ENCODE measurements around the gene CBX1. TPM values are rescaled to one million over a fixed set of nuclear protein-coding genes. Genes with fewer than 3 reads are reported as not detected.

Gene CBX1
- total RNA-seq, 3 donors from 2014 or later (not counting 1 experiment from before 2014, with no cell fraction given) = 16.9 to 25.4 (median 22.6) TPM

GRCh38 chr17:48125829-48126531 lies 24.7 kb upstream of the CBX1 start:
- 90% methylated on average over 8 of the region's 9 CpGs for WGBS (ENCODE audit: insufficient coverage)
- ATAC-seq (no peak), DNase-seq (no peak)
- Mint-ChIP-seq H3K9me3 (no peaks in the 10 kb centered on the region), H3K4me3 (no peak overlapping the region), H3K27ac (peak overlapping the region in 1 of 2 donors; percentile 41), H3K36me3 (no peaks in the 10 kb centered on the region), H3K4me1 (peaks cover 0 to 1% of the 10 kb centered on the region in 2 donors), H3K27me3 (ENCODE audit: low read depth in 2 of 2) (no peaks in the 10 kb centered on the region)
- Histone ChIP-seq H3K36me3 (ENCODE audit: control insufficient read depth, insufficient read depth, low read length) (peaks cover 25% of the 10 kb centered on the region), H3K4me3 (ENCODE audit: low read length) (no peak overlapping the region), H3K27ac (ENCODE audit: low read length) (no peak overlapping the region), H3K9me3 (ENCODE audit: control insufficient read depth, insufficient read depth, low read length) (no peaks in the 10 kb centered on the region), H3K27me3 (ENCODE audit: control insufficient read depth, insufficient read depth, low read length) (no peaks in the 10 kb centered on the region), H3K4me1 (ENCODE audit: control insufficient read depth, insufficient read depth, low read length) (no peaks in the 10 kb centered on the region)
- no peak for TF ChIP-seq CTCF (IDR thresholded peaks at IDR 0.05)
- intact Hi-C loops (cut with micrococcal nuclease) = no loop called here

DNA sequence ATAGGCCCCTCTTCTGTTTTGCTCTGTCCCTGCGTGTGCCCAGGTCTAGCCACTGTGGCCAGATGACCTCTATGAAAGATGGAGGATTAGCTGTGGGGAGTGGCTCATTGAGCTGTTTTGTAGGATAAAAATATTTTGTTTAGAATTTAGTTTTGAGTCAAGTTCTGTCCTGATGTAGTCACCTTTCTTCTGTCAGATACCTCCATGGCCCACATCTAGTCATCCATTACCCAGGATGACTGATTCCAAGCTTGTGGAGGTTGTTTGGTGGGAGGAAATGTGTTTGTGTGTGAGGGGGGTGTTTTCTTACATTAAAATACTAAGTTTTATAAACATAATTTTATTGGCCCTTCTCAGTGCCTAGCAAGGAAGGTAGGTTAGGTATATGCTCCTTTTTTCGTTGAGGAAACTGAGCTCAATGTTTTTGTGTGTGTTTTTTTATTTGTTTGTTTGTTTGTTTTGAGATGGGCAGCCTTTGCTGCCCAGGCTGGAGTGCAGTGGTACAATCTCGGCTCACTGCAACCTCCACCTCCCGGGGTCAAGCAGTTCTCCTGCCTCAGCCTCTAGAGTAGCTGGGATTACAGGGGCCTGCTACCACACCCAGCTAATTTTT lies 22.6 kb upstream of the CBX1 start:
- Mint-ChIP-seq H3K27ac (no peak overlapping the region), H3K27me3 (ENCODE audit: low read depth in 2 of 2) (no peaks in the 10 kb centered on the region), H3K4me1 (no peaks in the 10 kb centered on the region), H3K4me3 (no peak overlapping the region), H3K9me3 (no peaks in the 10 kb centered on the region), H3K36me3 (no peaks in the 10 kb centered on the region)
- no peak overlapping the region for H3K27ac ChIP-seq (ENCODE audit: low read length)
- H3K9me3 ChIP-seq (ENCODE audit: control insufficient read depth, insufficient read depth, low read length) = no peaks in the 10 kb centered on the region
- H3K4me1 ChIP-seq (ENCODE audit: control insufficient read depth, insufficient read depth, low read length) = no peaks in the 10 kb centered on the region
- peaks cover 34% of the 10 kb centered on the region for H3K36me3 ChIP-seq (ENCODE audit: control insufficient read depth, insufficient read depth, low read length)
- intact Hi-C loops (cut with micrococcal nuclease) = no loop called here
- H3K4me3 ChIP-seq (ENCODE audit: low read length) = no peak overlapping the region
- 98% methylated on average over 4 of the region's 4 CpGs for WGBS (ENCODE audit: insufficient coverage)
- H3K27me3 ChIP-seq (ENCODE audit: control insufficient read depth, insufficient read depth, low read length) = no peaks in the 10 kb centered on the region
- ATAC-seq (no peak), DNase-seq (no peak)
- no peak for TF ChIP-seq CTCF (IDR thresholded peaks at IDR 0.05)

- H3K27ac Mint-ChIP-seq = no peak overlapping the region
Measured at GRCh38 chr17:48123111-48123510, 21.8 kb upstream of the CBX1 start.

More at GRCh38 chr17:48123111-48123510, 21.8 kb upstream of the CBX1 start:
- Mint-ChIP-seq H3K9me3 (no peaks in the 10 kb centered on the region), H3K4me1 (no peaks in the 10 kb centered on the region), H3K4me3 (no peak overlapping the region), H3K27me3 (ENCODE audit: low read depth in 2 of 2) (no peaks in the 10 kb centered on the region), H3K36me3 (no peaks in the 10 kb centered on the region)
- no peaks in the 10 kb centered on the region for H3K9me3 ChIP-seq (ENCODE audit: control insufficient read depth, insufficient read depth, low read length)
- H3K4me3 ChIP-seq (ENCODE audit: low read length) = no peak overlapping the region
- intact Hi-C loops (cut with micrococcal nuclease) = no loop called here
- WGBS (ENCODE audit: insufficient coverage) = 100% methylated on average over 6 of the region's 6 CpGs
- peaks cover 39% of the 10 kb centered on the region for H3K36me3 ChIP-seq (ENCODE audit: control insufficient read depth, insufficient read depth, low read length)
- TF ChIP-seq CTCF (IDR thresholded peaks at IDR 0.05) = no peak
- no peaks in the 10 kb centered on the region for H3K27me3 ChIP-seq (ENCODE audit: control insufficient read depth, insufficient read depth, low read length)
- H3K4me1 ChIP-seq (ENCODE audit: control insufficient read depth, insufficient read depth, low read length) = no peaks in the 10 kb centered on the region
- no peak overlapping the region for H3K27ac ChIP-seq (ENCODE audit: low read length)
- no peak for ATAC-seq
- no peak for DNase-seq

Measured in natural killer cell (primary cell).